GM23338 (cell line): ENCODE data around the gene NDUFS6. TPM values are rescaled to one million over a fixed set of nuclear protein-coding genes. Genes with fewer than 3 reads are reported as not detected.

Experiments used
- ATAC-seq: fragments of 200-7000 bp; cut with Tn5 transposase; 3 replicates; pipeline ENCODE4 v1.9.1; 2020
- DNase-seq: peaks from one replicate; pipeline ENCODE4 v3.0.0-alpha.2; 2015; ENCODE audit warnings: low spot score
- H2AFZ ChIP-seq: fragments of 200-600 bp; sonication (generic); 2 replicates; pipeline ENCODE4 v1.8.0; 2016; ENCODE audit warnings: antibody characterized with exemption, mild to moderate bottlenecking, moderate library complexity
- H3F3A ChIP-seq: fragments of 200-600 bp; sonication (generic); replicated peaks from 2 replicates; pipeline ENCODE4 v1.8.0; 2017; ENCODE audit warnings: antibody characterized with exemption, mixed run types, low read depth
- H3K27ac ChIP-seq: fragments of 200-600 bp; sonication (generic); 2 replicates; pipeline ENCODE4 v1.6.1; 2016; ENCODE audit warnings: low read depth
- H3K27me3 ChIP-seq: fragments of 200-600 bp; sonication (generic); 2 replicates; pipeline ENCODE4 v1.8.0; 2016; ENCODE audit warnings: mild to moderate bottlenecking, mixed run types, moderate library complexity; ENCODE audit not compliant: insufficient read depth
- H3K36me3 ChIP-seq: fragments of 200-600 bp; sonication (generic); 2 replicates; pipeline ENCODE4 v1.8.0; 2016; ENCODE audit warnings: mild to moderate bottlenecking; ENCODE audit not compliant: insufficient read depth
- H3K4me1 ChIP-seq: fragments of 200-600 bp; sonication (generic); 2 replicates; pipeline ENCODE4 v1.8.0; 2016; ENCODE audit warnings: mild to moderate bottlenecking, moderate library complexity; ENCODE audit not compliant: insufficient read depth
- H3K4me2 ChIP-seq: fragments of 200-600 bp; sonication (generic); 2 replicates; pipeline ENCODE4 v1.7.1; 2017; ENCODE audit warnings: mixed run types
- H3K4me3 ChIP-seq: fragments of 200-600 bp; sonication (generic); 2 replicates; pipeline ENCODE4 v1.6.1; 2016; ENCODE audit warnings: mixed run types
- H3K79me2 ChIP-seq: fragments of 200-600 bp; sonication (generic); replicated peaks from 2 replicates; pipeline ENCODE4 v1.8.0; 2017; ENCODE audit warnings: mild to moderate bottlenecking; ENCODE audit not compliant: insufficient read depth
- H3K9me2 ChIP-seq: fragments of 200-600 bp; sonication (generic); 2 replicates; pipeline ENCODE4 v1.8.0; 2017; ENCODE audit not compliant: insufficient read depth
- H4K20me1 ChIP-seq: fragments of 200-600 bp; sonication (generic); replicated peaks from 2 replicates; pipeline ENCODE4 v1.8.0; 2017; ENCODE audit warnings: mild to moderate bottlenecking; ENCODE audit not compliant: insufficient read depth
- H3K27ac Mint-ChIP-seq: 2 replicates; pipeline ENCODE4 v1.8.0; 2020; ENCODE audit warnings: inconsistent platforms, mild to moderate bottlenecking, moderate library complexity, mixed read lengths
- H3K27me3 Mint-ChIP-seq: 3 replicates; pipeline ENCODE4 v1.8.0; 2022; ENCODE audit warnings: low read depth, mild to moderate bottlenecking, moderate library complexity, mixed read lengths, inconsistent platforms; ENCODE audit not compliant: insufficient read depth, poor library complexity
- H3K36me3 Mint-ChIP-seq: 3 replicates; pipeline ENCODE4 v1.8.0; 2021; ENCODE audit warnings: low read depth, mild to moderate bottlenecking, inconsistent platforms, moderate library complexity, mixed read lengths
- H3K4me1 Mint-ChIP-seq: 3 replicates; pipeline ENCODE4 v1.8.0; 2020; ENCODE audit warnings: mild to moderate bottlenecking, inconsistent platforms, mixed read lengths
- H3K4me3 Mint-ChIP-seq: 3 replicates; pipeline ENCODE4 v1.8.0; 2021; ENCODE audit warnings: moderate library complexity, mild to moderate bottlenecking, inconsistent platforms, mixed read lengths
- H3K9me3 Mint-ChIP-seq: 3 replicates; pipeline ENCODE4 v1.8.0; 2020; ENCODE audit warnings: moderate library complexity, mild to moderate bottlenecking, inconsistent platforms, mixed read lengths
- CREB1 ChIP-seq: fragments of 250-450 bp; sonication (Bioruptor Pico); IDR thresholded peaks from 2 replicates; pipeline ENCODE4 v1.5.0; 2020; ENCODE audit warnings: low read depth, mild to moderate bottlenecking, moderate library complexity
- CTCF ChIP-seq, 2 experiments: fragments of 200-600 bp in 1 of 2; sonication (generic) in 1 of 2; conservative IDR thresholded peaks; 2 replicates each; pipeline versions ENCODE4 v1.5.1 to v1.6.1; 2016 to 2017; ENCODE audit warnings: antibody characterized with exemption in 2 of 2, low read depth in 2 of 2, mild to moderate bottlenecking in 2 of 2, moderate library complexity in 1 of 2
- ETS1 ChIP-seq: IDR thresholded peaks from 2 replicates; pipeline ENCODE4 v1.6.1; 2016; ENCODE audit warnings: antibody characterized with exemption
- EZH2 ChIP-seq: fragments of 200-600 bp; sonication (generic); IDR thresholded peaks from one replicate; pipeline ENCODE4 v1.8.0; 2017; ENCODE audit warnings: antibody characterized with exemption, mild to moderate bottlenecking, low read depth; ENCODE audit not compliant: unreplicated experiment
- EZH2phosphoT487 ChIP-seq: fragments of 200-600 bp; sonication (generic); IDR thresholded peaks from one replicate; pipeline ENCODE4 v1.8.1; 2018; ENCODE audit warnings: antibody characterized with exemption; ENCODE audit not compliant: unreplicated experiment
- JUNB ChIP-seq: IDR thresholded peaks from one replicate; pipeline ENCODE4 v1.6.1; 2016; ENCODE audit warnings: antibody characterized with exemption; ENCODE audit not compliant: unreplicated experiment
- NANOG ChIP-seq: IDR thresholded peaks from 2 replicates; pipeline ENCODE4 v1.6.1; 2016; ENCODE audit warnings: antibody characterized with exemption, borderline replicate concordance
- POLR2AphosphoS5 ChIP-seq: IDR thresholded peaks from 2 replicates; pipeline ENCODE4 v1.6.1; 2016; ENCODE audit warnings: antibody characterized with exemption, low read depth
- REST ChIP-seq: IDR thresholded peaks from one replicate; pipeline ENCODE4 v1.6.1; 2018; ENCODE audit warnings: antibody characterized with exemption; ENCODE audit not compliant: unreplicated experiment
- STAT1 ChIP-seq: IDR thresholded peaks from one replicate; pipeline ENCODE4 v1.6.1; 2016; ENCODE audit warnings: antibody characterized with exemption; ENCODE audit not compliant: unreplicated experiment
- ZNF114 ChIP-seq: fragments of 250-450 bp; sonication (Bioruptor Pico); IDR thresholded peaks from 2 replicates; pipeline ENCODE4 v1.5.0; 2020; ENCODE audit warnings: mild to moderate bottlenecking, moderate library complexity
- ZNF331 ChIP-seq: fragments of 250-450 bp; sonication (Bioruptor Pico); IDR thresholded peaks from 2 replicates; pipeline ENCODE4 v1.5.0; 2020; ENCODE audit warnings: low read depth, mild to moderate bottlenecking, moderate library complexity
- ZNF462 ChIP-seq: fragments of 250-450 bp; sonication (Bioruptor Pico); IDR thresholded peaks from 2 replicates; pipeline ENCODE4 v1.5.0; 2020; ENCODE audit warnings: mild to moderate bottlenecking, moderate library complexity
- polyA plus RNA-seq: library from polyadenylated mRNA; unstranded; fragments of >200 nt; fragmentation: Nextera tagmentation; extraction: Ambion mirVana; gene quantifications from 2 replicates; pipeline ENCODE4 v1.2.1, GENCODE V29; 2016
- total RNA-seq: library from RNA; depleted of rRNA; stranded (reverse); fragments of >200 nt; shearing (Covaris generic); gene quantifications from 2 replicates; pipeline ENCODE4 v1.2.3, GENCODE V29; 2014

The NDUFS6 gene
- total and polyA plus RNA-seq, 2 experiments from 2014 or later: 94.8 to 289 TPM

GRCh38 chr5:1776831-1777230 is 24.4 kb upstream of the NDUFS6 start:
- ATAC-seq (no peak), DNase-seq (no peak)
- Histone ChIP-seq H3K9me2 (no peaks in the 10 kb centered on the region), H3K4me2 (no peak overlapping the region), H2AFZ (no peak overlapping the region), H3K27me3 (no peaks in the 10 kb centered on the region), H3K27ac (no peak overlapping the region), H3K36me3 (no peaks in the 10 kb centered on the region), H3K4me3 (no peak overlapping the region), H3F3A (no peaks in the 10 kb centered on the region), H3K4me1 (no peaks in the 10 kb centered on the region), H4K20me1 (no peaks in the 10 kb centered on the region), H3K79me2 (no peaks in the 10 kb centered on the region)
- Mint-ChIP-seq H3K27ac (no peak overlapping the region), H3K36me3 (no peaks in the 10 kb centered on the region), H3K4me3 (no peak overlapping the region), H3K9me3 (no peaks in the 10 kb centered on the region; the same call in 2 of the 3 replicates), H3K27me3 (peaks cover 8% of the 10 kb centered on the region), H3K4me1 (no peaks in the 10 kb centered on the region)
- TF ChIP-seq EZH2phosphoT487 (no peak), EZH2 (no peak), CTCF (conservative IDR thresholded peaks at IDR 0.05; ENCODE audit: low read depth in 2 of 2) (no peak), ZNF331 (CRISPR knock-in tag) (no peak), POLR2AphosphoS5 (no peak), NANOG (no peak), ZNF462 (CRISPR knock-in tag) (no peak), STAT1 (no peak), REST (no peak), ETS1 (no peak), ZNF114 (CRISPR knock-in tag) (no peak), JUNB (no peak), CREB1 (CRISPR knock-in tag) (no peak)
